Aorta (tissue), 5 donors: ENCODE data around the gene PANK1. TPM values are rescaled to one million over a fixed set of nuclear protein-coding genes. Genes with fewer than 3 reads are reported as not detected.
"Not testable (repeated sequence)": the region's sequence is repeated elsewhere in the genome, so short reads cannot be mapped to it uniquely, and the experiment has no call there.

Source experiments
- ATAC-seq: fragments of 200-7000 bp; cut with Tn5 transposase; one replicate; pipeline ENCODE4 v1.9.1; 2022; ENCODE audit warnings: moderate library complexity; ENCODE audit not compliant: low FRiP score
- DNase-seq, 2 donors: peaks; one replicate each; pipeline ENCODE4 v3.0.0-alpha.2; 2020
- H3K27ac ChIP-seq, 2 donors: one replicate each; pipeline ENCODE4 v1.5.1; 2013; ENCODE audit warnings: low read length in 2 of 2, mild to moderate bottlenecking in 2 of 2, moderate library complexity in 2 of 2, control low read depth in 1 of 2, inconsistent platforms in 1 of 2, low read depth in 1 of 2
- H3K27me3 ChIP-seq, 2 donors: one replicate each; pipeline ENCODE4 v1.6.1; 2013; ENCODE audit warnings: control low read depth in 1 of 2, low read length in 1 of 2, mild to moderate bottlenecking in 1 of 2, moderate library complexity in 1 of 2; ENCODE audit not compliant: insufficient read depth in 2 of 2, control insufficient read depth in 1 of 2
- H3K36me3 ChIP-seq, 2 donors: one replicate each; pipeline ENCODE4 v1.6.1; 2013; ENCODE audit warnings: control low read depth in 1 of 2, low read length in 1 of 2, mild to moderate bottlenecking in 1 of 2; ENCODE audit not compliant: insufficient read depth in 2 of 2, control insufficient read depth in 1 of 2
- H3K4me1 ChIP-seq, 2 donors: one replicate each; pipeline ENCODE4 v1.6.1; 2013; ENCODE audit warnings: low read length in 2 of 2, control low read depth in 1 of 2, mild to moderate bottlenecking in 1 of 2, moderate library complexity in 1 of 2; ENCODE audit not compliant: insufficient read depth in 2 of 2, control insufficient read depth in 1 of 2
- H3K4me3 ChIP-seq, 2 donors: one replicate each; pipeline ENCODE4 v1.5.1; 2013; ENCODE audit warnings: low read length in 2 of 2, control low read depth in 1 of 2, mild to moderate bottlenecking in 1 of 2
- H3K9me3 ChIP-seq: one replicate; pipeline ENCODE4 v1.6.1; 2013; ENCODE audit warnings: mild to moderate bottlenecking, low read length; ENCODE audit not compliant: control insufficient read depth
- WGBS, 2 donors: extraction: QIAGEN DNeasy Blood & Tissue Kit; methylation state at CpG; one replicate each; pipeline ENCODE4 v1.1.7; 2013; 5-methylcytosine and 5-hydroxymethylcytosine counted together
- intact Hi-C, 2 donors: fragments of 100-400 bp; cut with DNase I; formaldehyde crosslinking; loops; one replicate each; pipeline versions ENCODE4 v1.14.2 to v1.15.0; 2022
- polyA plus RNA-seq, 2 donors: library from polyadenylated mRNA; stranded (reverse); fragments of 200-250 nt; gene quantifications; one replicate each; pipeline ENCODE4 v1.2.3, GENCODE V29; 2013
- total RNA-seq, 2 donors: library from RNA; stranded (reverse); fragmentation: NEBNext Ultra II Directional; extraction: Animal tissue kit (Norgen Biotek cat#: 25700); gene quantifications; one replicate each; pipeline ENCODE4 v1.2.1, GENCODE V29; 2021
- donor health status: healthy with polysubstance abuse.
- donor health status: Bipolar disorder and iron deficiency.
- donor health status: DM: no; HTN: no; CAD: no.
- donor health status: DM: no; HTN: no; CAD: no.
- donor health status: DM: yes; HTN: yes; CAD: no.

Gene PANK1
- total and polyA plus RNA-seq, 4 donors, result 1.4 to 4.8 (median 2.9) TPM

GRCh38 chr10:89552213-89552612, 92.8 kb downstream of the PANK1 start:
- intact Hi-C loops, result no loop called here
- H3K4me1 ChIP-seq, result no peaks in the 10 kb centered on the region
- ATAC-seq (no peak), DNase-seq (no peak)
- 74% methylated on average over 4 of the region's 4 CpGs for WGBS, 2 donors
- no peak overlapping the region for H3K4me3 ChIP-seq
- H3K9me3 ChIP-seq, result no peaks in the 10 kb centered on the region
- no peaks in the 10 kb centered on the region for H3K36me3 ChIP-seq
- no peak overlapping the region for H3K27ac ChIP-seq
- H3K27me3 ChIP-seq, result no peaks in the 10 kb centered on the region

GRCh38 chr10:89550509-89550908, 94.5 kb downstream of the PANK1 start:
- 22 to 26% methylated on average over 5 of the region's 5 CpGs for WGBS, 2 donors
- ATAC-seq (no peak), DNase-seq (peak in 1 of 2 donors; percentile 48)
- Histone ChIP-seq H3K4me1 (no peaks in the 10 kb centered on the region), H3K27me3 (no peaks in the 10 kb centered on the region), H3K27ac (no peak overlapping the region), H3K36me3 (no peaks in the 10 kb centered on the region), H3K4me3 (no peak overlapping the region), H3K9me3 (no peaks in the 10 kb centered on the region)
- intact Hi-C loops, result no loop called here

GRCh38 chr10:89549510-89549909, 95.5 kb downstream of the PANK1 start:
- Histone ChIP-seq H3K9me3 (no peaks in the 10 kb centered on the region), H3K27me3 (no peaks in the 10 kb centered on the region), H3K36me3 (no peaks in the 10 kb centered on the region), H3K4me3 (no peak overlapping the region), H3K27ac (no peak overlapping the region), H3K4me1 (no peaks in the 10 kb centered on the region)
- DNase-seq (no peak), ATAC-seq (no peak)
- intact Hi-C loops, result no loop called here
- WGBS, 2 donors, result 80 to 89% methylated on average over 1 of the region's 1 CpG

- WGBS, 2 donors, result 94 to 96% methylated on average over 6 of the region's 6 CpGs
- ATAC-seq, result no peak
Observed at GRCh38 chr10:89548673-89549072, 96.4 kb downstream of the PANK1 start.

GRCh38 chr10:89547853-89548513, 97.1 kb downstream of the PANK1 start:
- no peak for DNase-seq
- no peaks in the 10 kb centered on the region for H3K4me1 ChIP-seq
- no peaks in the 10 kb centered on the region for H3K9me3 ChIP-seq
- no peak overlapping the region for H3K27ac ChIP-seq
- no peak for ATAC-seq
- intact Hi-C loops, result no loop called here
- 88 to 90% methylated on average over 2 of the region's 2 CpGs for WGBS, 2 donors
- no peaks in the 10 kb centered on the region for H3K36me3 ChIP-seq
- no peaks in the 10 kb centered on the region for H3K27me3 ChIP-seq
- no peak overlapping the region for H3K4me3 ChIP-seq

More at GRCh38 chr10:89548673-89549072, 96.4 kb downstream of the PANK1 start:
- Histone ChIP-seq H3K27me3 (no peaks in the 10 kb centered on the region), H3K4me1 (no peaks in the 10 kb centered on the region), H3K36me3 (no peaks in the 10 kb centered on the region), H3K27ac (no peak overlapping the region), H3K4me3 (no peak overlapping the region), H3K9me3 (no peaks in the 10 kb centered on the region)
- no peak for DNase-seq
- intact Hi-C loops, result no loop called here

- H3K36me3 ChIP-seq, intact Hi-C loops, H3K9me3 ChIP-seq, H3K27ac ChIP-seq, ATAC-seq, H3K4me1 ChIP-seq, H3K27me3 ChIP-seq, DNase-seq, H3K4me3 ChIP-seq: not testable (repeated sequence)
- 95% methylated on average over 1 of the region's 1 CpG for WGBS, 2 donors
Observed at GRCh38 chr10:89546651-89547050, 98.4 kb downstream of the PANK1 start.

- ATAC-seq (no peak), DNase-seq (no peak)
- Histone ChIP-seq H3K36me3 (no peaks in the 10 kb centered on the region), H3K9me3 (no peaks in the 10 kb centered on the region), H3K27ac (no peak overlapping the region), H3K4me1 (no peaks in the 10 kb centered on the region), H3K4me3 (no peak overlapping the region), H3K27me3 (no peaks in the 10 kb centered on the region)
- intact Hi-C loops, result no loop called here
- 75 to 95% methylated on average over 3 of the region's 3 CpGs for whole genome bisulfite sequencing, 2 donors
Observed at GRCh38 chr10:89543841-89544240, 101.2 kb downstream of the PANK1 start.

- WGBS, 2 donors, result 79 to 84% methylated on average over 4 of the region's 4 CpGs
- H3K4me3 ChIP-seq, result no peak overlapping the region
- no peaks in the 10 kb centered on the region for H3K27me3 ChIP-seq
- no peak for ATAC-seq
- intact Hi-C loops, result no loop called here
- DNase-seq, result no peak
- no peaks in the 10 kb centered on the region for H3K9me3 ChIP-seq
- H3K27ac ChIP-seq, result no peak overlapping the region
- no peaks in the 10 kb centered on the region for H3K36me3 ChIP-seq
- H3K4me1 ChIP-seq, result no peaks in the 10 kb centered on the region
Observed at GRCh38 chr10:89540420-89540949, 104.6 kb downstream of the PANK1 start.

- no peak overlapping the region for H3K27ac ChIP-seq
- no peaks in the 10 kb centered on the region for H3K36me3 ChIP-seq
- intact Hi-C loops, result no loop called here
- DNase-seq (no peak), ATAC-seq (no peak)
- H3K27me3 ChIP-seq, result no peaks in the 10 kb centered on the region
- 84 to 87% methylated on average over 1 of the region's 1 CpG for WGBS, 2 donors
- no peak overlapping the region for H3K4me3 ChIP-seq
- H3K4me1 ChIP-seq, result no peaks in the 10 kb centered on the region
- no peaks in the 10 kb centered on the region for H3K9me3 ChIP-seq
Observed at GRCh38 chr10:89537364-89537763, 107.7 kb downstream of the PANK1 start.
